GM12878 (cell line): ENCODE results near the gene SETD2. TPM values are rescaled to one million over a fixed set of nuclear protein-coding genes. Genes with fewer than 3 reads are reported as not detected.

Experiments
- ATAC-seq: fragments of 200-7000 bp; cut with Tn5 transposase; 3 replicates; pipeline ENCODE4 v1.9.1; 2020; ENCODE audit warnings: mild to moderate bottlenecking, moderate library complexity
- BruUV-seq: library from RNA; stranded (reverse); fragments of 400-500 nt; replicated peaks from 2 replicates; lab custom pipeline; 2021; lab: Mats Ljungman, UMichigan
- CTCF ChIA-PET: fragments of 300-600 bp; sonication (Branson Sonifier 250); formaldehyde crosslinking; extraction: SDS; loops from one replicate; lab custom pipeline; 2021; ENCODE audit warnings: inconsistent platforms; lab: Yijun Ruan, JAX
- POLR2A ChIA-PET: fragments of 350-600 bp; formaldehyde crosslinking; extraction: SDS; loops from one replicate; lab custom pipeline; 2021; ENCODE audit warnings: inconsistent platforms; lab: Charles Lee
- RAD21 ChIA-PET: fragments of 300-600 bp; sonication (Branson Sonifier 250); formaldehyde crosslinking; loops from one replicate; lab custom pipeline; 2023; ENCODE audit warnings: antibody characterized with exemption; ENCODE audit not compliant: unreplicated experiment; lab: Charles Lee
- SMC1A ChIA-PET: fragments of 300-600 bp; sonication (Branson Sonifier 250); formaldehyde crosslinking; loops from one replicate; lab custom pipeline; 2023; ENCODE audit not compliant: unreplicated experiment, uncharacterized antibody; lab: Charles Lee
- DNase-seq: peaks from one replicate; pipeline ENCODE4 v3.0.0-alpha.2; 2011; ENCODE audit warnings: low read depth, low spot score
- FAIRE-seq: peaks from 3 replicates; lab custom pipeline; 2011; peaks lifted over from hg19 to GRCh38; lab: Jason Lieb, UNC
- H2AFZ ChIP-seq: 2 replicates; pipeline ENCODE4 v1.6.0; 2011; ENCODE audit warnings: low read depth, low read length, control low read depth; ENCODE audit not compliant: control insufficient read depth
- H3K27ac ChIP-seq: 2 replicates; pipeline ENCODE4 v1.5.1; 2011; ENCODE audit warnings: control low read depth; ENCODE audit not compliant: control insufficient read depth, insufficient read depth
- H3K27me3 ChIP-seq, 2 experiments: replicated peaks in 1 of 2; 2 replicates each; pipeline versions ENCODE4 v1.6.0 to v1.6.1; 2011; ENCODE audit warnings: low read length in 1 of 2; ENCODE audit not compliant: control insufficient read depth in 2 of 2, insufficient read depth in 2 of 2
- H3K36me3 ChIP-seq, 2 experiments: 2 replicates each; pipeline ENCODE4 v1.5.1; 2011; ENCODE audit warnings: low read length in 1 of 2; ENCODE audit not compliant: control insufficient read depth in 2 of 2, insufficient read depth in 2 of 2
- H3K4me1 ChIP-seq: 2 replicates; pipeline ENCODE4 v1.6.1; 2011; ENCODE audit warnings: mild to moderate bottlenecking, low read length, moderate library complexity, mixed read lengths; ENCODE audit not compliant: control insufficient read depth, insufficient read depth
- H3K4me2 ChIP-seq: 2 replicates; pipeline ENCODE4 v1.6.0; 2011; ENCODE audit warnings: control low read depth; ENCODE audit not compliant: control insufficient read depth, insufficient read depth
- H3K4me3 ChIP-seq: fragments of 200-600 bp; sonication (generic); 2 replicates; pipeline ENCODE4 v1.5.1; 2016
- H3K79me2 ChIP-seq: 2 replicates; pipeline ENCODE4 v1.6.0; 2011; ENCODE audit warnings: low read length; ENCODE audit not compliant: control insufficient read depth, insufficient read depth
- H3K9ac ChIP-seq: 2 replicates; pipeline ENCODE4 v1.8.0; 2011; ENCODE audit warnings: low read length, control low read depth, mixed read lengths; ENCODE audit not compliant: control insufficient read depth, insufficient read depth
- H3K9me3 ChIP-seq: replicated peaks from 3 replicates; pipeline ENCODE4 v1.5.1; 2011; ENCODE audit warnings: mild to moderate bottlenecking, low read length; ENCODE audit not compliant: control insufficient read depth, insufficient read depth
- H4K20me1 ChIP-seq: 2 replicates; pipeline ENCODE4 v1.6.0; 2011; ENCODE audit not compliant: control insufficient read depth, insufficient read depth
- BHLHE40 ChIP-seq, 2 experiments: fragments of 450-650 bp in 1 of 2; IDR thresholded peaks; 2 replicates each; pipeline ENCODE4 v1.6.1; 2011 to 2017; ENCODE audit warnings: low read depth in 2 of 2, borderline replicate concordance in 1 of 2, improper control_type of control experiment in 1 of 2, low read length in 1 of 2, mild to moderate bottlenecking in 1 of 2
- CREM ChIP-seq: IDR thresholded peaks from 2 replicates; pipeline ENCODE4 v1.6.1; 2014; ENCODE audit warnings: antibody characterized with exemption, low read depth
- DPF2 ChIP-seq: fragments of 450-650 bp; IDR thresholded peaks from 2 replicates; pipeline ENCODE4 v1.6.1; 2017; ENCODE audit warnings: mild to moderate bottlenecking
- EGR1 ChIP-seq, 2 experiments: IDR thresholded peaks; 1 replicate in 1 of 2; 2 replicates in 1 of 2; pipeline ENCODE4 v1.6.1; 2011 to 2012; ENCODE audit warnings: low read depth in 2 of 2, low read length in 2 of 2, borderline replicate concordance in 1 of 2, mild to moderate bottlenecking in 1 of 2, moderate library complexity in 1 of 2
- HDGF ChIP-seq: fragments of 450-650 bp; IDR thresholded peaks from 2 replicates; pipeline ENCODE4 v1.6.1; 2016; ENCODE audit warnings: antibody characterized with exemption
- MYB ChIP-seq: fragments of 150-350 bp; IDR thresholded peaks from 2 replicates; pipeline ENCODE4 v1.6.1; 2014; ENCODE audit warnings: mild to moderate bottlenecking, low read depth, low read length, borderline replicate concordance
- NBN ChIP-seq: fragments of 450-650 bp; IDR thresholded peaks from 2 replicates; pipeline ENCODE4 v1.6.1; 2016
- NRF1 ChIP-seq: conservative IDR thresholded peaks from 2 replicates; pipeline ENCODE4 v1.6.1; 2011; ENCODE audit warnings: mild to moderate bottlenecking, low read depth, low read length, improper control_type of control experiment
- SREBF2 ChIP-seq: IDR thresholded peaks from 2 replicates; pipeline ENCODE4 v1.6.1; 2012; ENCODE audit warnings: mild to moderate bottlenecking, low read length
- STAT1 ChIP-seq: fragments of 450-650 bp; conservative IDR thresholded peaks from 2 replicates; pipeline ENCODE4 v1.6.1; 2014; ENCODE audit warnings: antibody characterized with exemption, mild to moderate bottlenecking
- STAT3 ChIP-seq: IDR thresholded peaks from 2 replicates; pipeline ENCODE4 v1.6.1; 2011; ENCODE audit warnings: low read depth, low read length, improper control_type of control experiment
- TAF1 ChIP-seq: IDR thresholded peaks from 2 replicates; pipeline ENCODE4 v1.6.1; 2011; ENCODE audit warnings: mild to moderate bottlenecking, low read depth, low read length, borderline replicate concordance
- ZNF207 ChIP-seq: fragments of 450-650 bp; IDR thresholded peaks from 2 replicates; pipeline ENCODE4 v1.6.1; 2014; ENCODE audit warnings: antibody characterized with exemption, mild to moderate bottlenecking, borderline replicate concordance
- ZNF24 ChIP-seq: fragments of 450-650 bp; IDR thresholded peaks from 2 replicates; pipeline ENCODE4 v1.6.1; 2017; ENCODE audit warnings: antibody characterized with exemption, mild to moderate bottlenecking
- ZNF622 ChIP-seq: fragments of 450-650 bp; IDR thresholded peaks from 2 replicates; pipeline ENCODE4 v1.6.1; 2017; ENCODE audit warnings: mild to moderate bottlenecking, inconsistent platforms
- WGBS: methylation state at CpG from one replicate; pipeline ENCODE4 v1.1.6; 2016; ENCODE audit warnings: low lambda C conversion rate; ENCODE audit not compliant: insufficient replicate concordance, insufficient coverage; ENCODE audit errors: missing lambda C conversion rate; 5-methylcytosine and 5-hydroxymethylcytosine counted together
- in situ Hi-C: fragments of 300-500 bp; cut with MboI; formaldehyde crosslinking; loops from 9 replicates; pipeline ENCODE4 v1.14.3; 2018; ENCODE audit warnings: mixed read lengths
- intact Hi-C: fragments of 100-400 bp; cut with micrococcal nuclease; formaldehyde crosslinking; loops from one replicate; pipeline ENCODE4 v1.14.2; 2022; ENCODE audit not compliant: unreplicated experiment
- polyA plus RNA-seq, 11 experiments: library from polyadenylated mRNA; depleted of rRNA in 4 of 11; unstranded in 6 of 11; stranded (reverse) in 5 of 11; fragments of >200 nt; fragmentation: Nextera tagmentation in 4 of 11; fragmentation: Illumina TruSeq in 1 of 11; extraction: Ambion mirVana in 4 of 11; extraction: Trizol in 1 of 11; gene quantifications; 1 replicate in 1 of 11; 2 replicates in 10 of 11; pipeline versions ENCODE4 v1.2.1 to v1.2.3, GENCODE V29; 2011 to 2016; ENCODE audit warnings: inconsistent platforms in 2 of 11, missing spikeins in 2 of 11, low read depth in 1 of 11
- total RNA-seq, 4 experiments: library from RNA; depleted of rRNA in 3 of 4; stranded (reverse); fragments of >200 nt in 3 of 4; fragmentation: Illumina TruSeq in 1 of 4; extraction: Trizol in 1 of 4; gene quantifications; 2 replicates each; pipeline versions ENCODE4 v1.2.1 to v1.2.3, GENCODE V29; 2013 to 2021
- TF ChIP-seq, protein P1 (sequence below): fragments of 450-650 bp; IDR thresholded peaks from 2 replicates; pipeline ENCODE4 v1.6.1; 2018; ENCODE audit warnings: mild to moderate bottlenecking, low read depth, moderate library complexity; ENCODE audit not compliant: partially characterized antibody
- TF ChIP-seq, protein P2 (sequence below): fragments of 450-650 bp; IDR thresholded peaks from 2 replicates; pipeline ENCODE4 v1.6.1; 2016; ENCODE audit warnings: mild to moderate bottlenecking

SETD2 gene
- total and polyA plus RNA-seq, 10 of the 15 experiments (the other 5 are each of a cell fraction or from before 2014, with no cell fraction given): 8.4 to 44.9 (median 24.5) TPM

DNA sequence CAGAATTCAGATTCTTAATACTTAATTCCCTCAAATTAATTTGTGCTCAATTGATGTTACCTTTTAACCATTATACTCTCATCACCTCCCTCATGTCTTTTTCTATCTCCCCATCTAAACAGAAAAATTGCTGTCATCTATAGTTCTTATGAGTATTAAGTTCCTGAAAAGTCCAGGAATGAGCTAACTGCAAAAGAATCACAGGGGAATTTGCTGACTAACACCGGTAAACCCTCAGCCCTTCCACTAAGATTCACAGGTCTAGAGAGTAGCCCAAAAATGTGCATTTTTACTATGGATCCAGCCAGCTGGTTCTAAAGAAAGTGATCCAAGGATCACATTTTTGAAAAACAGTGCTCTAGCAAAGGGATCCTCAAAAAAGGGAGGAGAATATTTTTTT lies 67.0 kb downstream of the SETD2 start:
- POLR2A ChIA-PET: interaction anchor here (1.1 to 1.8 kb wide), 2 partner anchors 15 to 78 kb away, joined by 3 to 5 read pairs; no protein-coding TSS in a partner anchor
- SMC1A ChIA-PET: interaction anchor here (1.0 to 3.0 kb wide), 6 partner anchors 10 to 229 kb away, joined by 3 to 17 read pairs (median 4); no protein-coding TSS in a partner anchor
- CTCF ChIA-PET: interaction anchor here (1.6 kb wide), 1 partner anchor 14 kb away, joined by 5 read pairs; no protein-coding TSS in a partner anchor

DNA sequence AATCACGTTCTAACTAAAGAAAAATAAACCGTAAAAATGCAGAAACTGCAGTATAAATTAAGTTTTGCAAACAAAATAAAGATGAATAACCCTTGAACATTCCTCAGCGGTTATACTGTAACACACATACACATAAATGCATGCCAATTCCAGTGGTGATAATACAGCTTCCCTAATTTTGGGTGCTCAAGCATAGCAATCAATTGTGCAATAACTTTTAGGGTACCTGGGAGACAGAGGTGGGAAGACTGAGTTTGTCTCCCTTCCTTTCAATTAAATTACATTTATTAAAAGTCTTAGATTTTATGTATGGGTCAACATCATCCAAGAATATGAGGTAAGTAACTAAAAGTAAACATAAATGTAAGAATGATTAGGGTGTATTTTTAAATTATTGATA lies 71.8 kb downstream of the SETD2 start:
- H4K20me1 ChIP-seq: no peaks in the 10 kb centered on the region
- no peak for FAIRE-seq
- H3K9me3 ChIP-seq: no peaks in the 10 kb centered on the region
- H3K27ac ChIP-seq: no peak overlapping the region
- H3K79me2 ChIP-seq: no peaks in the 10 kb centered on the region
- H2AFZ ChIP-seq: no peak overlapping the region
- no peak overlapping the region for H3K4me3 ChIP-seq
- H3K4me1 ChIP-seq: no peaks in the 10 kb centered on the region
- CTCF ChIA-PET: no interaction called here
- H3K9ac ChIP-seq: no peak overlapping the region
- no peak for DNase-seq
- in situ Hi-C loops (no loop called here), intact Hi-C loops (no loop called here)
- no peak for ATAC-seq
- H3K27me3 ChIP-seq: no peaks in the 10 kb centered on the region
- POLR2A ChIA-PET: no interaction called here
- WGBS: 97% methylated on average over 3 of the region's 3 CpGs
- BruUV-seq: no TSS peak
- H3K36me3 ChIP-seq: peaks cover 1 to 26% of the 10 kb centered on the region in 2 experiments
- no peak overlapping the region for H3K4me2 ChIP-seq
- TF ChIP-seq, protein P1, sequence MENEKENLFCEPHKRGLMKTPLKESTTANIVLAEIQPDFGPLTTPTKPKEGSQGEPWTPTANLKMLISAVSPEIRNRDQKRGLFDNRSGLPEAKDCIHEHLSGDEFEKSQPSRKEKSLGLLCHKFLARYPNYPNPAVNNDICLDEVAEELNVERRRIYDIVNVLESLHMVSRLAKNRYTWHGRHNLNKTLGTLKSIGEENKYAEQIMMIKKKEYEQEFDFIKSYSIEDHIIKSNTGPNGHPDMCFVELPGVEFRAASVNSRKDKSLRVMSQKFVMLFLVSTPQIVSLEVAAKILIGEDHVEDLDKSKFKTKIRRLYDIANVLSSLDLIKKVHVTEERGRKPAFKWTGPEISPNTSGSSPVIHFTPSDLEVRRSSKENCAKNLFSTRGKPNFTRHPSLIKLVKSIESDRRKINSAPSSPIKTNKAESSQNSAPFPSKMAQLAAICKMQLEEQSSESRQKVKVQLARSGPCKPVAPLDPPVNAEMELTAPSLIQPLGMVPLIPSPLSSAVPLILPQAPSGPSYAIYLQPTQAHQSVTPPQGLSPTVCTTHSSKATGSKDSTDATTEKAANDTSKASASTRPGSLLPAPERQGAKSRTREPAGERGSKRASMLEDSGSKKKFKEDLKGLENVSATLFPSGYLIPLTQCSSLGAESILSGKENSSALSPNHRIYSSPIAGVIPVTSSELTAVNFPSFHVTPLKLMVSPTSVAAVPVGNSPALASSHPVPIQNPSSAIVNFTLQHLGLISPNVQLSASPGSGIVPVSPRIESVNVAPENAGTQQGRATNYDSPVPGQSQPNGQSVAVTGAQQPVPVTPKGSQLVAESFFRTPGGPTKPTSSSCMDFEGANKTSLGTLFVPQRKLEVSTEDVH: no peak
- TF ChIP-seq DPF2 (no peak), CREM (no peak), ZNF622 (no peak), ZNF24 (no peak), STAT1 (no peak), NRF1 (no peak), HDGF (no peak), ZNF207 (no peak), EGR1 (IDR thresholded peaks at IDR 0.05; ENCODE audit: borderline replicate concordance in 1 of 2, low read depth in 2 of 2, low read length in 2 of 2) (no peak), TAF1 (no peak)
- RAD21 ChIA-PET: no interaction called here
- SMC1A ChIA-PET: interaction anchor here (0.6 to 1.6 kb wide), 4 partner anchors 9 to 61 kb away, joined by 3 to 5 read pairs (median 3); no protein-coding TSS in a partner anchor

More for the DNA sequence above, 67.0 kb downstream of the SETD2 start:
- Histone ChIP-seq H3K79me2 (no peaks in the 10 kb centered on the region), H3K4me1 (no peaks in the 10 kb centered on the region), H2AFZ (no peak overlapping the region), H3K4me3 (no peak overlapping the region), H3K4me2 (no peak overlapping the region), H4K20me1 (no peaks in the 10 kb centered on the region), H3K9ac (no peak overlapping the region), H3K27ac (no peak overlapping the region), H3K27me3 (no peaks in the 10 kb centered on the region)
- in situ Hi-C loops: no loop called here
- ATAC-seq (no peak), FAIRE-seq (no peak), DNase-seq (no peak)
- BruUV-seq: TSS peak; percentile 16
- TF ChIP-seq NBN: no peak
- TF ChIP-seq MYB: no peak
- TF ChIP-seq, protein P2, sequence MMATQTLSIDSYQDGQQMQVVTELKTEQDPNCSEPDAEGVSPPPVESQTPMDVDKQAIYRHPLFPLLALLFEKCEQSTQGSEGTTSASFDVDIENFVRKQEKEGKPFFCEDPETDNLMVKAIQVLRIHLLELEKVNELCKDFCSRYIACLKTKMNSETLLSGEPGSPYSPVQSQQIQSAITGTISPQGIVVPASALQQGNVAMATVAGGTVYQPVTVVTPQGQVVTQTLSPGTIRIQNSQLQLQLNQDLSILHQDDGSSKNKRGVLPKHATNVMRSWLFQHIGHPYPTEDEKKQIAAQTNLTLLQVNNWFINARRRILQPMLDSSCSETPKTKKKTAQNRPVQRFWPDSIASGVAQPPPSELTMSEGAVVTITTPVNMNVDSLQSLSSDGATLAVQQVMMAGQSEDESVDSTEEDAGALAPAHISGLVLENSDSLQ: no peak
- no peak for TF ChIP-seq ZNF622
- TF ChIP-seq DPF2: no peak
- no peak for TF ChIP-seq BHLHE40 (IDR thresholded peaks at IDR 0.05; ENCODE audit: borderline replicate concordance in 1 of 2, low read depth in 2 of 2, low read length in 1 of 2)
- no peak for TF ChIP-seq STAT3
- no peak for TF ChIP-seq SREBF2
- TF ChIP-seq, all 136 proteins: peak for 0
- RAD21 ChIA-PET: interaction anchor here (0.7 to 1.7 kb wide), 2 partner anchors 68 to 70 kb away, joined by 4 to 6 read pairs; no protein-coding TSS in a partner anchor
- H3K36me3 ChIP-seq: peaks cover 3 to 11% of the 10 kb centered on the region in 2 experiments
- H3K9me3 ChIP-seq: no peaks in the 10 kb centered on the region
- intact Hi-C loops: no loop called here
- WGBS: 13% methylated on average over 1 of the region's 1 CpG
